Measurements from ENCODE around the gene GNA12. TPM values are rescaled to one million over a fixed set of nuclear protein-coding genes. Genes with fewer than 3 reads are reported as not detected.

GNA12 gene
- total and polyA plus RNA-seq, 9 of the 15 experiments (the other 6 are each of a cell fraction or from before 2014, with no cell fraction given): 0.65 to 32.7 (median 9.6) TPM

DNA sequence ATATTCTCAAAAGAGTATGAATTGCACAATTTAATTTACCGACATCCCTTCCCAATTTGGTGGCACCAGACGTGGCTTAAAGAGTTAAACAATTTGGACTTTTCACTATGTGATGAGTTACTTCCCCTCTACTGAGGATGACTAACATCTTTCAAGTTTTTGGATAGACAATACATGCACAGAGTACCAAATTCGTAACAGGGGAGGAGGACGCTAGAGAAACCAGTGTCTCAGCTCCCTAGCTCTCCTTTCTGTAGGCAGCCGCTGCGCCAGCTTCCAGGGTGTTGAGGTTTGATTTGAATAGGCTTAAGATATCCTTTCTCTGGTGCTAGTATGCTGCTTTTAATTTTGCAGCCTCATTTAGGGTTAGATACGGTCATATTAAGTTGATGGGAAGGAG is 69.2 kb downstream of the GNA12 start:
- no peaks in the 10 kb centered on the region for H4K20me1 ChIP-seq (replicated peaks; ENCODE audit: control insufficient read depth, insufficient read depth, low read length)
- no peak overlapping the region for H3K9ac ChIP-seq (ENCODE audit: insufficient read depth in 1 of 2, low read depth in 2 of 2, low read length in 2 of 2)
- intact Hi-C loops (cut with micrococcal nuclease) (no loop called here), in situ Hi-C loops (cut with MboI) (no loop called here)
- H3K4me2 ChIP-seq (ENCODE audit: insufficient read depth, low read length): no peak overlapping the region
- no peaks in the 10 kb centered on the region for H3K27me3 ChIP-seq (ENCODE audit: control insufficient read depth in 2 of 2, insufficient read depth in 2 of 2, low read length in 2 of 2)
- ATAC-seq (no peak), DNase-seq (ENCODE audit: extremely low read depth in 1 of 4, low spot score in 3 of 4) (no peak), FAIRE-seq (no peak)
- TF ChIP-seq DACH1 (IDR thresholded peaks at IDR 0.05; ENCODE audit: partially characterized antibody): no peak
- TF ChIP-seq HEY1 (CRISPR knock-in tag; IDR thresholded peaks at IDR 0.05; ENCODE audit: borderline replicate concordance): no peak
- TF ChIP-seq, protein P1, sequence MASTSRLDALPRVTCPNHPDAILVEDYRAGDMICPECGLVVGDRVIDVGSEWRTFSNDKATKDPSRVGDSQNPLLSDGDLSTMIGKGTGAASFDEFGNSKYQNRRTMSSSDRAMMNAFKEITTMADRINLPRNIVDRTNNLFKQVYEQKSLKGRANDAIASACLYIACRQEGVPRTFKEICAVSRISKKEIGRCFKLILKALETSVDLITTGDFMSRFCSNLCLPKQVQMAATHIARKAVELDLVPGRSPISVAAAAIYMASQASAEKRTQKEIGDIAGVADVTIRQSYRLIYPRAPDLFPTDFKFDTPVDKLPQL (IDR thresholded peaks at IDR 0.05; ENCODE audit: extremely low read depth, insufficient read length): no peak
- TF ChIP-seq CBX8 (IDR thresholded peaks at IDR 0.05; ENCODE audit: borderline replicate concordance, extremely low read depth, low read depth, low read length, poor library complexity, severe bottlenecking): no peak
- no peak for TF ChIP-seq MAFG (tag; conservative IDR thresholded peaks at IDR 0.05)
- TF ChIP-seq PHF21A (IDR thresholded peaks at IDR 0.05; ENCODE audit: borderline replicate concordance, low read depth): no peak
- no peak for TF ChIP-seq CBX2 (IDR thresholded peaks at IDR 0.05; ENCODE audit: insufficient read depth, low read length, poor library complexity, severe bottlenecking)
- no peak for TF ChIP-seq MBD2 (IDR thresholded peaks at IDR 0.05; ENCODE audit: borderline replicate concordance, low read depth)
- TF ChIP-seq, protein P2, sequence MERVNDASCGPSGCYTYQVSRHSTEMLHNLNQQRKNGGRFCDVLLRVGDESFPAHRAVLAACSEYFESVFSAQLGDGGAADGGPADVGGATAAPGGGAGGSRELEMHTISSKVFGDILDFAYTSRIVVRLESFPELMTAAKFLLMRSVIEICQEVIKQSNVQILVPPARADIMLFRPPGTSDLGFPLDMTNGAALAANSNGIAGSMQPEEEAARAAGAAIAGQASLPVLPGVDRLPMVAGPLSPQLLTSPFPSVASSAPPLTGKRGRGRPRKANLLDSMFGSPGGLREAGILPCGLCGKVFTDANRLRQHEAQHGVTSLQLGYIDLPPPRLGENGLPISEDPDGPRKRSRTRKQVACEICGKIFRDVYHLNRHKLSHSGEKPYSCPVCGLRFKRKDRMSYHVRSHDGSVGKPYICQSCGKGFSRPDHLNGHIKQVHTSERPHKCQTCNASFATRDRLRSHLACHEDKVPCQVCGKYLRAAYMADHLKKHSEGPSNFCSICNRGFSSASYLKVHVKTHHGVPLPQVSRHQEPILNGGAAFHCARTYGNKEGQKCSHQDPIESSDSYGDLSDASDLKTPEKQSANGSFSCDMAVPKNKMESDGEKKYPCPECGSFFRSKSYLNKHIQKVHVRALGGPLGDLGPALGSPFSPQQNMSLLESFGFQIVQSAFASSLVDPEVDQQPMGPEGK (CRISPR knock-in tag; IDR thresholded peaks at IDR 0.05; ENCODE audit: borderline replicate concordance): no peak
- TF ChIP-seq, protein P3, sequence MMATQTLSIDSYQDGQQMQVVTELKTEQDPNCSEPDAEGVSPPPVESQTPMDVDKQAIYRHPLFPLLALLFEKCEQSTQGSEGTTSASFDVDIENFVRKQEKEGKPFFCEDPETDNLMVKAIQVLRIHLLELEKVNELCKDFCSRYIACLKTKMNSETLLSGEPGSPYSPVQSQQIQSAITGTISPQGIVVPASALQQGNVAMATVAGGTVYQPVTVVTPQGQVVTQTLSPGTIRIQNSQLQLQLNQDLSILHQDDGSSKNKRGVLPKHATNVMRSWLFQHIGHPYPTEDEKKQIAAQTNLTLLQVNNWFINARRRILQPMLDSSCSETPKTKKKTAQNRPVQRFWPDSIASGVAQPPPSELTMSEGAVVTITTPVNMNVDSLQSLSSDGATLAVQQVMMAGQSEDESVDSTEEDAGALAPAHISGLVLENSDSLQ (IDR thresholded peaks at IDR 0.05): no peak
- TF ChIP-seq, protein P4, sequence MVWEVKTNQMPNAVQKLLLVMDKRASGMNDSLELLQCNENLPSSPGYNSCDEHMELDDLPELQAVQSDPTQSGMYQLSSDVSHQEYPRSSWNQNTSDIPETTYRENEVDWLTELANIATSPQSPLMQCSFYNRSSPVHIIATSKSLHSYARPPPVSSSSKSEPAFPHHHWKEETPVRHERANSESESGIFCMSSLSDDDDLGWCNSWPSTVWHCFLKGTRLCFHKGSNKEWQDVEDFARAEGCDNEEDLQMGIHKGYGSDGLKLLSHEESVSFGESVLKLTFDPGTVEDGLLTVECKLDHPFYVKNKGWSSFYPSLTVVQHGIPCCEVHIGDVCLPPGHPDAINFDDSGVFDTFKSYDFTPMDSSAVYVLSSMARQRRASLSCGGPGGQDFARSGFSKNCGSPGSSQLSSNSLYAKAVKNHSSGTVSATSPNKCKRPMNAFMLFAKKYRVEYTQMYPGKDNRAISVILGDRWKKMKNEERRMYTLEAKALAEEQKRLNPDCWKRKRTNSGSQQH (CRISPR knock-in tag; IDR thresholded peaks at IDR 0.05): no peak
- TF ChIP-seq ILK (tag; IDR thresholded peaks at IDR 0.05; ENCODE audit: borderline replicate concordance, low read depth): no peak
- TF ChIP-seq KLF10 (CRISPR knock-in tag; IDR thresholded peaks at IDR 0.05): no peak
- no peak for TF ChIP-seq SMC3 (conservative IDR thresholded peaks at IDR 0.05; ENCODE audit: insufficient read depth, low read depth, low read length)
- no peak for TF ChIP-seq CBFA2T3 (IDR thresholded peaks at IDR 0.05)
- no peak for TF ChIP-seq HCFC1 (IDR thresholded peaks at IDR 0.05; ENCODE audit: low read depth, low read length)
- no peak overlapping the region for H2AFZ ChIP-seq (ENCODE audit: low read depth, low read length)
- H3K27ac ChIP-seq (ENCODE audit: extremely low read depth, low read depth, low read length): no peak overlapping the region
- 85% methylated on average over 7 of the region's 7 CpGs for WGBS (ENCODE audit: insufficient coverage, low coverage, missing lambda C conversion rate)
- ChIA-PET CTCF (ENCODE audit: low intra/inter-chr PET ratio) (no interaction called here), POLR2A (interaction anchor here (1.0 to 1.6 kb wide), 3 partner anchors 12 to 17 kb away, joined by 3 to 4 read pairs (median 4); no protein-coding TSS in a partner anchor)
- BruUV-seq (replicated peaks): no TSS peak
- H3K79me2 ChIP-seq (ENCODE audit: control insufficient read depth, insufficient read depth, low read length): peaks cover 11% of the 10 kb centered on the region; the same call in 2 of the 3 replicates
- peaks cover 11 to 15% of the 10 kb centered on the region in 2 experiments for H3K4me1 ChIP-seq (replicated peaks in 1 of 2; ENCODE audit: control insufficient read depth in 2 of 2, insufficient read depth in 2 of 2, low read length in 2 of 2)
- no peaks in the 10 kb centered on the region; the same call in 2 of the 3 replicates for H3K36me3 ChIP-seq (ENCODE audit: control insufficient read depth, insufficient read depth, low read length)
- no peak overlapping the region for H3K4me3 ChIP-seq
- H3K9me1 ChIP-seq (ENCODE audit: control insufficient read depth, insufficient read depth, low read length): no peaks in the 10 kb centered on the region
- H3K9me3 ChIP-seq (replicated peaks; ENCODE audit: control insufficient read depth, insufficient read depth, low read depth, low read length): no peaks in the 10 kb centered on the region

Data from K562 (cell line).